Measurements from ENCODE around the gene HOXA3.

Gene HOXA3

DNA sequence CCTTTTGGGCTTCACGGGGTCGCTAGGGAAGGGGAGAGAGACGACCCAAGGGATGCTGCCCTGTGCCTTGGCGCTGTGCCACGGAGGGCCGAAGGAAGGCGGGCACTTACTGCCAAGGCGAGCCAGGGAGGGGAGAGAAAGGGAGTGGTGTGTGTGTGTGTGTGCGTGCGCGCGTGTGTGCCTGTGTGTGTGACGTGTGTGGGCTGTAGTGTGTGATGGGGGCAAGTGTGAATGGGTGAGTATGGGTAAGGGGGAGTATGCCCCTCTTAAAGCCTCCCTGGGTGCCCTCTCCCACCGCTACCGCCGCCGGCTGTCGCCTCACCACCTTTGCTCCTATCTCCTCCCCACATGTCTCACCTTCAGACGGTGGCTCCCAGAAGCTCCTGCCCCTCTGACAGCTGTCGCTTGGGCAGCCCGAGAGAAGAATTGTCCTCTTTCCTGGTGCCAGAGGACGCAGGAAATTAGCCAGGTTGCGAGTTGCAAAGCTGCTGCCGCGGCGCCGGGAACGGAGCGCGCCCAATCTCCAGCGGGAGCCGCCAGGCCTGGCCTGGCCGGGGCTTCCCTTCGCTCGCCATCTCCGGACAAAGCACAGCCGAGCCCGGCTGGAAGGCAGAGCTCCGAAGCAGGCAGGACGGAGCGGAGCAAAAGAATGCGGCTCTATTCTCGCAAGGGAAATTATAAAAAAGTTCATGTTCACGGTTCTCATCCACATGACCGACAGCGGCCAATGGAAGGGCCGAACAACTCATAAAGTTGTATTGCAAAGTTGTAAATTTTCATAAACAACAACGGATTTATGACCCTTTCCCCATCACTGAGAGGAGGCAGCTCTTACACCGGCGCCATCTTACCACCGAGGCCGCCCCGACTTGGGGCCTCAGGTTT, at the start of gene HOXA3:
Gene HOXA3 (minus strand): TSS at position 653 of the 885 bp plus-strand sequence. CDS start 41,943 bp downstream, outside the sequence.
- Histone ChIP-seq H3K27ac (0 out of 2 replicates have a peak within 1 kb of the TSS, but pooled peaks have one; percentile 68), H3K27me3 (ENCODE audit: insufficient read depth, low read depth, severe bottlenecking) (peaks cover 57% of the 10 kb centered on the region), H3K4me3 (ENCODE audit: low read depth, low read length) (peak within 1 kb of the TSS; percentile 56), H3K9me3 (ENCODE audit: severe bottlenecking) (peaks cover 10% of the 10 kb centered on the region), H3K36me3 (no peaks in the 10 kb centered on the region)
- peak; percentile 12 for DNase-seq
- TF ChIP-seq, protein P1, sequence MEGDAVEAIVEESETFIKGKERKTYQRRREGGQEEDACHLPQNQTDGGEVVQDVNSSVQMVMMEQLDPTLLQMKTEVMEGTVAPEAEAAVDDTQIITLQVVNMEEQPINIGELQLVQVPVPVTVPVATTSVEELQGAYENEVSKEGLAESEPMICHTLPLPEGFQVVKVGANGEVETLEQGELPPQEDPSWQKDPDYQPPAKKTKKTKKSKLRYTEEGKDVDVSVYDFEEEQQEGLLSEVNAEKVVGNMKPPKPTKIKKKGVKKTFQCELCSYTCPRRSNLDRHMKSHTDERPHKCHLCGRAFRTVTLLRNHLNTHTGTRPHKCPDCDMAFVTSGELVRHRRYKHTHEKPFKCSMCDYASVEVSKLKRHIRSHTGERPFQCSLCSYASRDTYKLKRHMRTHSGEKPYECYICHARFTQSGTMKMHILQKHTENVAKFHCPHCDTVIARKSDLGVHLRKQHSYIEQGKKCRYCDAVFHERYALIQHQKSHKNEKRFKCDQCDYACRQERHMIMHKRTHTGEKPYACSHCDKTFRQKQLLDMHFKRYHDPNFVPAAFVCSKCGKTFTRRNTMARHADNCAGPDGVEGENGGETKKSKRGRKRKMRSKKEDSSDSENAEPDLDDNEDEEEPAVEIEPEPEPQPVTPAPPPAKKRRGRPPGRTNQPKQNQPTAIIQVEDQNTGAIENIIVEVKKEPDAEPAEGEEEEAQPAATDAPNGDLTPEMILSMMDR (IDR thresholded peaks at IDR 0.05; ENCODE audit: low read depth, low read length) = no peak

DNA sequence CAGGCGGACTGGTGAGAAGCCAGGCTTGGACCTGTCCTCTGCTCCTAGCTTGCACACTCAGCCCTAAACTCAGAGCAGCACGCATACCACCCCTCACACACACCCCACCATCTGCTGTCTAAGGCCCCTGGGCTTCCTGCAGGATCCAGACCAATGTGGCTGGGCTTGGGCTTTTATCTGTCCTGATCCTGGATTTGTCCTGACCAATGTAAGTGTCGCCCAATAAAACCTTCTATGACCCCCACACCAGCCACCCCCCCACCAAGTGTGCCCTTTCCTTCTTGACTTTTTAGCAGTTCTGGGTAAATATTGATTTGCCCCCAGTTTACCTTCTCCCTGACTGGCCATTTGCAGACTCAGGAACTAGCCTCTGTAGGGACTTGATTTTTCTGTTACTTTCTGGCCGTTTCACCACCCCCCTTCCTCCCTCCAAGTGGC, 49.2 kb upstream of the HOXA3 start:
- H3K27me3 ChIP-seq (ENCODE audit: insufficient read depth, low read depth, severe bottlenecking) = peaks cover 92% of the 10 kb centered on the region
- TF ChIP-seq, protein P1 (IDR thresholded peaks at IDR 0.05; ENCODE audit: low read depth, low read length) = no peak
- no peaks in the 10 kb centered on the region for H3K36me3 ChIP-seq
- H3K27ac ChIP-seq = no peak overlapping the region
- no peak for DNase-seq
- H3K4me3 ChIP-seq (ENCODE audit: low read depth, low read length) = no peak overlapping the region
- peaks cover 5% of the 10 kb centered on the region for H3K9me3 ChIP-seq (ENCODE audit: severe bottlenecking)

DNA sequence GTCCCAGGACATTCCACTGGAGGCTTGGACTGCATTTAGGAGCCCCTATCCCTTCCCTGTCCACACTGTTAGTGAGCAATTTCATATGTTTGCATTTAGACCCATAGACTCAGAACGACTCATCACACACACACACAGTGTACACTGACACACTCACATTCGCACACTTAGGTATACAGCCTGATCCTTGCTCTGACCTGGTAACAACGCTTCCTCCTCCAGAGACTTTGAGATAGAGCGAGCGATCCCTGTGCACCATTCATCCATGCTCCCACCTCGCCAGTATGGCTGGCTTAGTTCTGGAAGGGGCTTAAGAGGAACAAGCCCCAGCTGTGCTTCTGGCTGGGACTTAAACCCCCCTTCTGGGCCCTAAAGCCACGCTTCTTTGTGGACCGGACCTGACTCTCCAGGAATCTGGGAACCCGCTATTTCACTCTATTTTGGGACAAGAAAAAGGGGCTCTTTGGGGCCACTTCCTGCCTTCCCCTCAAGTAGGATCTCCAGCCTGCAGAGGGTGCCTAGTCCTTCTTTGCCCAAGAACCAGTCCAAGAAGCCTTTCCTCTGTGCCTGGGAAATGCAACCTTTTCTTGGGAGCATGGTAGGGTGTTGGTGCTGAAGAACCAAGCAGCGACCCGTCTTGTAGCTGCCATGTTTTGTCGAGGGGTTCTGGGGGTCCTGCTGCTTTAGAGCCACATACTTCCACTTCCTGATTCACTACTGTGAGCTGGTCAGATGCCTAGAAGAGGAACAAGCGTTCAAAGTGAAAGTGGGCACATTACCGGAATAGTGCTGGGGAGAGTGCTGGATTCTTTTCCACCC, 48.6 kb upstream of the HOXA3 start:
- no peaks in the 10 kb centered on the region for H3K36me3 ChIP-seq
- H3K4me3 ChIP-seq (ENCODE audit: low read depth, low read length) = peak overlapping the region; percentile 35
- H3K27ac ChIP-seq = no peak overlapping the region
- DNase-seq = no peak
- TF ChIP-seq, protein P1 (IDR thresholded peaks at IDR 0.05; ENCODE audit: low read depth, low read length) = no peak
- H3K9me3 ChIP-seq (ENCODE audit: severe bottlenecking) = peaks cover 5% of the 10 kb centered on the region
- H3K27me3 ChIP-seq (ENCODE audit: insufficient read depth, low read depth, severe bottlenecking) = peaks cover 92% of the 10 kb centered on the region

DNA sequence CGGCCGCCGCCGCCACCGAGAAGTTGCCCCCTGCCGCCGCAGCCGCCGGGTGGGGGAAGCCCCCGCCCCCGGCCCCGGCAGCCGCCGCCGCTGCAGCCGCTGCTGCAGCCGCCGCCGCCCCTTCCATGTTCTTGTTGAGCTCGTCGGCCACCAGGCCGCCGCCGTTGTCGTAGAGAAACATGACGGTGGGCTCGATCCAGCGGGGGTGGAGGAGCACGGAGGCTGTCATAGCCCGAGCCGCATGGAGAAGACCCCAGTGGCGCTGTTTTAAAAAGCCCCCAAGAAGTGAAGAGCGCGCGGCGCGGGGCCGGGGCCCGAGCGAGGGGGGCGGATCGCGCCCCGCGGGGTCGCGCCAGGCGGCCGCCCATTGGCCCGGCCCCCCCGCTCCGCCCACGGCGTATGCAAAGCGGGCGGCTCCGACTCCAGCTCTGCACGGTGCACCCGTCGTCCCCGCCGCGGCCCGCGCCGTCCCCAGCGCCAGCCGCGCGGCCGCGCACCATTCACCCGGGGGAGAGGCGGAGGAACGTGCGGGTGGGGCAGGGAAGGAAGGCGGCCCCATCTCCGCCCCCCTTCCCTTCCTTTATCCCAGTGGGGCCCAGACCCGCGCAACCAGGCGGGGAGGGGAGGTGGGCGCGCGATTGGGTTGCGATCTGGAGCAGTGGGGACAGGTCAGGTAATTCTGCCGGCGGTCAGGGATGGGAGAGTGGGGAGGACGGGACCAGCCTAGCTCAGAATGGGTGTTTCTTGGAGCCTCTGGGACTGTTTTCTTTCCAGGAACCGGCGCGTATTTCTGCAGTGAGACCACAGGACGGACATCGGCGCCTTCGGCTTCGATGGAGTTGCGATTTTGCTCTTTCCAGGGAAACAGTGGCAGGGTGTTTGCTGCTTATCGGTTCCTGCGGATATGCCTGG, 47.7 kb upstream of the HOXA3 start, which contains the start of gene HOXA13:
Gene HOXA13 (minus strand): TSS at position 243 of the 912 bp plus-strand sequence. CDS start 14 bp downstream, at position 229.
- TF ChIP-seq, protein P1 (IDR thresholded peaks at IDR 0.05; ENCODE audit: low read depth, low read length) = no peak
- Histone ChIP-seq H3K27me3 (ENCODE audit: insufficient read depth, low read depth, severe bottlenecking) (peaks cover 92% of the 10 kb centered on the region), H3K4me3 (ENCODE audit: low read depth, low read length) (peak within 1 kb of the TSS; percentile 35), H3K36me3 (no peaks in the 10 kb centered on the region), H3K27ac (no peak within 1 kb of the TSS), H3K9me3 (ENCODE audit: severe bottlenecking) (peaks cover 5% of the 10 kb centered on the region)
- DNase-seq = peak; percentile 38

Measured in WERI-Rb-1 (cell line).